ENCODE measurements around the gene GABRB2. TPM values are rescaled to one million over a fixed set of nuclear protein-coding genes. Genes with fewer than 3 reads are reported as not detected.

Gene GABRB2
- total RNA-seq, 1 donor from 2014 or later = 0.20 TPM

DNA sequence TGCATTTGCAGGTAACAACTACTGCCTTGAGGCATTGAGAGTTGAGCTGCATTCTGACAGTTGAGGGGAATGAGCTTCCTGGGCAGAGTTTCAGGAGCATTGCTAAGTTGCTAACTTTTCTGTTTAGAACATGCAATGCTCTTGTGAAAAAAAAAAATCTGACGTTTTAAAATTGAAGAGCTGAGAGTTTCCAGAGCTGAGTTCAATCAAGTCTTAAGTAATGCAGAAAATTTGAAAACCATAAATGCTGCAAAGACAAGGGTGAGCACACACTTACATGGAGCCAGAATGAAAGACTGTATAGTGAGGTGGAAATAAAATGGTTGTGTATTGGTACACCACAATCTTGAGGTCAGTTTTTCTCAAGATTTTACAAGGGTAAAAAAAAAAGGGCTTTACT, 166.0 kb downstream of the GABRB2 start:
- no peaks in the 10 kb centered on the region for H3K36me3 Mint-ChIP-seq (ENCODE audit: low read depth, unreplicated experiment)
- H3K4me3 Mint-ChIP-seq (ENCODE audit: unreplicated experiment) = no peak overlapping the region
- Histone ChIP-seq H3K36me3 (ENCODE audit: insufficient read depth, low read length) (no peaks in the 10 kb centered on the region), H3K9me3 (ENCODE audit: insufficient read depth, low read depth, low read length) (no peaks in the 10 kb centered on the region), H3K4me1 (ENCODE audit: insufficient read depth, low read length) (no peaks in the 10 kb centered on the region), H3K27ac (ENCODE audit: low read depth, low read length) (no peak overlapping the region), H2AFZ (ENCODE audit: low read depth, low read length) (no peak overlapping the region), H3K27me3 (ENCODE audit: insufficient read depth, low read length) (no peaks in the 10 kb centered on the region), H3K4me2 (ENCODE audit: low read length) (no peak overlapping the region), H3K4me3 (ENCODE audit: insufficient read depth, low read depth, low read length) (no peak overlapping the region), H4K20me1 (ENCODE audit: insufficient read depth, low read length) (no peaks in the 10 kb centered on the region), H3K9ac (ENCODE audit: low read length) (no peak overlapping the region), H3K79me2 (ENCODE audit: insufficient read depth, low read length) (no peaks in the 10 kb centered on the region)
- no peaks in the 10 kb centered on the region for H3K9me3 Mint-ChIP-seq (ENCODE audit: unreplicated experiment)
- H3K27ac Mint-ChIP-seq (ENCODE audit: unreplicated experiment) = no peak overlapping the region
- TF ChIP-seq, protein P1, sequence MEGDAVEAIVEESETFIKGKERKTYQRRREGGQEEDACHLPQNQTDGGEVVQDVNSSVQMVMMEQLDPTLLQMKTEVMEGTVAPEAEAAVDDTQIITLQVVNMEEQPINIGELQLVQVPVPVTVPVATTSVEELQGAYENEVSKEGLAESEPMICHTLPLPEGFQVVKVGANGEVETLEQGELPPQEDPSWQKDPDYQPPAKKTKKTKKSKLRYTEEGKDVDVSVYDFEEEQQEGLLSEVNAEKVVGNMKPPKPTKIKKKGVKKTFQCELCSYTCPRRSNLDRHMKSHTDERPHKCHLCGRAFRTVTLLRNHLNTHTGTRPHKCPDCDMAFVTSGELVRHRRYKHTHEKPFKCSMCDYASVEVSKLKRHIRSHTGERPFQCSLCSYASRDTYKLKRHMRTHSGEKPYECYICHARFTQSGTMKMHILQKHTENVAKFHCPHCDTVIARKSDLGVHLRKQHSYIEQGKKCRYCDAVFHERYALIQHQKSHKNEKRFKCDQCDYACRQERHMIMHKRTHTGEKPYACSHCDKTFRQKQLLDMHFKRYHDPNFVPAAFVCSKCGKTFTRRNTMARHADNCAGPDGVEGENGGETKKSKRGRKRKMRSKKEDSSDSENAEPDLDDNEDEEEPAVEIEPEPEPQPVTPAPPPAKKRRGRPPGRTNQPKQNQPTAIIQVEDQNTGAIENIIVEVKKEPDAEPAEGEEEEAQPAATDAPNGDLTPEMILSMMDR (IDR thresholded peaks at IDR 0.05; ENCODE audit: insufficient read depth, low read depth, low read length) = no peak
- TF ChIP-seq EZH2 (IDR thresholded peaks at IDR 0.05; ENCODE audit: insufficient read depth, low read length) = no peak
- no peaks in the 10 kb centered on the region for H3K4me1 Mint-ChIP-seq (ENCODE audit: low read depth, unreplicated experiment)
- FAIRE-seq (no peak), DNase-seq (ENCODE audit: low read depth) (no peak)
- H3K27me3 Mint-ChIP-seq (ENCODE audit: low read depth, unreplicated experiment) = no peaks in the 10 kb centered on the region

DNA sequence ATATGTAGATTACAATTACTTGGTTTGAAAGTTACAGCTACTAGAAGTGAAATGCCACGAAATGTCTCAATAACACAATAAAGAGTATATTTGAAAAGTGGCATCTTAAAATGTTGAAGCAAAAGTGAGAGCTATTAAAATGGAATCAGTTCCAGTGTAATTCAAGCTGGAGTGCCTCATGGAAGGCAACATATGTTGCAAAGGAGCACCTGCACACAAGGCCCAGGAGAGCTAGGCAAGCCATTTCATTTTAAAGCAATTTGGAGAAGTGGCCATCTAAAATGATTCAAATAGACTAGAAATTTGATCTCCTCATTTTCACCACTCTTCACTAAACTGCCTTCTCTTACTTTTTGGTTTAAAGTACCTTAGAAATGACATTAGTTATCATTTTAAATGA, 167.8 kb downstream of the GABRB2 start:
- no peak overlapping the region for H3K4me2 ChIP-seq (ENCODE audit: low read length)
- no peaks in the 10 kb centered on the region for H3K9me3 Mint-ChIP-seq (ENCODE audit: unreplicated experiment)
- H3K27me3 Mint-ChIP-seq (ENCODE audit: low read depth, unreplicated experiment) = no peaks in the 10 kb centered on the region
- no peak overlapping the region for H3K27ac ChIP-seq (ENCODE audit: low read depth, low read length)
- no peaks in the 10 kb centered on the region for H3K4me1 ChIP-seq (ENCODE audit: insufficient read depth, low read length)
- H3K79me2 ChIP-seq (ENCODE audit: insufficient read depth, low read length) = no peaks in the 10 kb centered on the region
- no peak overlapping the region for H2AFZ ChIP-seq (ENCODE audit: low read depth, low read length)
- H3K27me3 ChIP-seq (ENCODE audit: insufficient read depth, low read length) = no peaks in the 10 kb centered on the region
- no peak overlapping the region for H3K27ac Mint-ChIP-seq (ENCODE audit: unreplicated experiment)
- no peak for FAIRE-seq
- no peak overlapping the region for H3K4me3 Mint-ChIP-seq (ENCODE audit: unreplicated experiment)
- no peaks in the 10 kb centered on the region for H3K36me3 Mint-ChIP-seq (ENCODE audit: low read depth, unreplicated experiment)
- no peak for DNase-seq (ENCODE audit: low read depth)
- H3K9ac ChIP-seq (ENCODE audit: low read length) = no peak overlapping the region
- TF ChIP-seq, protein P1 (IDR thresholded peaks at IDR 0.05; ENCODE audit: insufficient read depth, low read depth, low read length) = no peak
- TF ChIP-seq EZH2 (IDR thresholded peaks at IDR 0.05; ENCODE audit: insufficient read depth, low read length) = no peak
- no peaks in the 10 kb centered on the region for H4K20me1 ChIP-seq (ENCODE audit: insufficient read depth, low read length)
- no peak overlapping the region for H3K4me3 ChIP-seq (ENCODE audit: insufficient read depth, low read depth, low read length)
- H3K4me1 Mint-ChIP-seq (ENCODE audit: low read depth, unreplicated experiment) = no peaks in the 10 kb centered on the region
- H3K9me3 ChIP-seq (ENCODE audit: insufficient read depth, low read depth, low read length) = no peaks in the 10 kb centered on the region
- no peaks in the 10 kb centered on the region for H3K36me3 ChIP-seq (ENCODE audit: insufficient read depth, low read length)

DNA sequence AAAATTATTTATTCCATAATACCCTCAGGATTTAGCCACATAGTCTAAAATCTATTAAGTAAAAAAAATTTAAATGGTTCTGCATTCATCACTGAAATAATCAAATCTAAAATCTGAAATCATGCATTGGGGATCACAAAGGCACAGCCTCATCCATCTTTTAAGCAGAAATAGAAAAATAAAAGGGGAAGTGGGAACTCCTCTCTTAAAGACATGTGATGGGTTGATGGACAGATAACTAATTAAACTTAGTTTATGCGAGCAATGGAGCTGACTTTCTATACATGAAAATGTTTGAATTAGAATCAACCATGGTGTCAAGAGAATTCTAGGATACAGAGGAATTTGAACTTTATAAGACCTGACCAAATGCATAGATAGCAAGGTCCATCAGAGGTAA, 170.5 kb downstream of the GABRB2 start:
- Mint-ChIP-seq H3K36me3 (ENCODE audit: low read depth, unreplicated experiment) (no peaks in the 10 kb centered on the region), H3K9me3 (ENCODE audit: unreplicated experiment) (no peaks in the 10 kb centered on the region), H3K27ac (ENCODE audit: unreplicated experiment) (no peak overlapping the region), H3K27me3 (ENCODE audit: low read depth, unreplicated experiment) (no peaks in the 10 kb centered on the region), H3K4me1 (ENCODE audit: low read depth, unreplicated experiment) (no peaks in the 10 kb centered on the region), H3K4me3 (ENCODE audit: unreplicated experiment) (no peak overlapping the region)
- Histone ChIP-seq H3K4me1 (ENCODE audit: insufficient read depth, low read length) (no peaks in the 10 kb centered on the region), H3K4me2 (ENCODE audit: low read length) (no peak overlapping the region), H3K27me3 (ENCODE audit: insufficient read depth, low read length) (no peaks in the 10 kb centered on the region), H4K20me1 (ENCODE audit: insufficient read depth, low read length) (no peaks in the 10 kb centered on the region), H3K36me3 (ENCODE audit: insufficient read depth, low read length) (no peaks in the 10 kb centered on the region), H3K9ac (ENCODE audit: low read length) (no peak overlapping the region), H3K9me3 (ENCODE audit: insufficient read depth, low read depth, low read length) (no peaks in the 10 kb centered on the region), H3K4me3 (ENCODE audit: insufficient read depth, low read depth, low read length) (no peak overlapping the region), H2AFZ (ENCODE audit: low read depth, low read length) (no peak overlapping the region), H3K79me2 (ENCODE audit: insufficient read depth, low read length) (no peaks in the 10 kb centered on the region), H3K27ac (ENCODE audit: low read depth, low read length) (no peak overlapping the region)
- no peak for TF ChIP-seq EZH2 (IDR thresholded peaks at IDR 0.05; ENCODE audit: insufficient read depth, low read length)
- TF ChIP-seq, protein P1 (IDR thresholded peaks at IDR 0.05; ENCODE audit: insufficient read depth, low read depth, low read length) = no peak
- no peak for DNase-seq (ENCODE audit: low read depth)
- FAIRE-seq = no peak

All from astrocyte (in vitro differentiated cells and primary cell).